Calu3 (cell line): ENCODE results near the gene CD24. TPM values are rescaled to one million over a fixed set of nuclear protein-coding genes. Genes with fewer than 3 reads are reported as not detected.

Experiments
- BruUV-seq: library from RNA; stranded (reverse); fragments of 400-500 nt; replicated peaks from 2 replicates; lab custom pipeline; 2021; lab: Mats Ljungman, UMichigan
- CTCF ChIA-PET: fragments of 300-600 bp; sonication (Branson Sonifier 250); formaldehyde crosslinking; loops from one replicate; lab custom pipeline; 2022; ENCODE audit warnings: antibody characterized with exemption; lab: Charles Lee
- DNase-seq: peaks from one replicate; pipeline ENCODE4 v3.0.0; 2022
- H3K27ac Mint-ChIP-seq: one replicate; pipeline ENCODE4 v1.8.0; 2022; ENCODE audit warnings: mixed read lengths; ENCODE audit not compliant: unreplicated experiment
- H3K27me3 Mint-ChIP-seq: one replicate; pipeline ENCODE4 v1.8.0; 2022; ENCODE audit warnings: mixed read lengths; ENCODE audit not compliant: unreplicated experiment
- H3K36me3 Mint-ChIP-seq: one replicate; pipeline ENCODE4 v1.8.0; 2022; ENCODE audit warnings: mild to moderate bottlenecking, moderate library complexity, mixed read lengths; ENCODE audit not compliant: insufficient read depth, unreplicated experiment
- H3K4me1 Mint-ChIP-seq: one replicate; pipeline ENCODE4 v1.8.0; 2022; ENCODE audit warnings: mild to moderate bottlenecking, low read depth, mixed read lengths; ENCODE audit not compliant: unreplicated experiment
- H3K4me3 Mint-ChIP-seq: one replicate; pipeline ENCODE4 v1.8.0; 2022; ENCODE audit warnings: mild to moderate bottlenecking, low read depth, moderate library complexity, mixed read lengths; ENCODE audit not compliant: unreplicated experiment
- H3K9me3 Mint-ChIP-seq: one replicate; pipeline ENCODE4 v1.8.0; 2022; ENCODE audit warnings: low read depth, mixed read lengths; ENCODE audit not compliant: unreplicated experiment
- intact Hi-C: fragments of 100-400 bp; cut with micrococcal nuclease; formaldehyde crosslinking; loops from one replicate; pipeline ENCODE4 v1.10.0; 2022; ENCODE audit not compliant: unreplicated experiment
- total RNA-seq: library from RNA; stranded (reverse); gene quantifications from 2 replicates; pipeline ENCODE4 v1.2.3, GENCODE V29; 2022
- TF ChIP-seq, protein P1 (sequence below): fragments of 200-600 bp; IDR thresholded peaks from one replicate; pipeline ENCODE4 v1.8.0; 2022; ENCODE audit warnings: antibody characterized with exemption; ENCODE audit not compliant: unreplicated experiment

Gene CD24
- total RNA-seq, 1 experiment from 2014 or later: 1,415 TPM

- Mint-ChIP-seq H3K9me3 (peaks cover 3% of the 10 kb centered on the region), H3K27ac (no peak overlapping the region), H3K4me1 (peaks cover 13% of the 10 kb centered on the region), H3K36me3 (no peaks in the 10 kb centered on the region), H3K4me3 (no peak overlapping the region), H3K27me3 (no peaks in the 10 kb centered on the region)
- no peak for DNase-seq
- no TSS peak for BruUV-seq
- intact Hi-C loops: loop anchor here (5.0 kb wide), 1 partner anchor 33 kb away; no protein-coding TSS in a partner anchor
- TF ChIP-seq, protein P1, sequence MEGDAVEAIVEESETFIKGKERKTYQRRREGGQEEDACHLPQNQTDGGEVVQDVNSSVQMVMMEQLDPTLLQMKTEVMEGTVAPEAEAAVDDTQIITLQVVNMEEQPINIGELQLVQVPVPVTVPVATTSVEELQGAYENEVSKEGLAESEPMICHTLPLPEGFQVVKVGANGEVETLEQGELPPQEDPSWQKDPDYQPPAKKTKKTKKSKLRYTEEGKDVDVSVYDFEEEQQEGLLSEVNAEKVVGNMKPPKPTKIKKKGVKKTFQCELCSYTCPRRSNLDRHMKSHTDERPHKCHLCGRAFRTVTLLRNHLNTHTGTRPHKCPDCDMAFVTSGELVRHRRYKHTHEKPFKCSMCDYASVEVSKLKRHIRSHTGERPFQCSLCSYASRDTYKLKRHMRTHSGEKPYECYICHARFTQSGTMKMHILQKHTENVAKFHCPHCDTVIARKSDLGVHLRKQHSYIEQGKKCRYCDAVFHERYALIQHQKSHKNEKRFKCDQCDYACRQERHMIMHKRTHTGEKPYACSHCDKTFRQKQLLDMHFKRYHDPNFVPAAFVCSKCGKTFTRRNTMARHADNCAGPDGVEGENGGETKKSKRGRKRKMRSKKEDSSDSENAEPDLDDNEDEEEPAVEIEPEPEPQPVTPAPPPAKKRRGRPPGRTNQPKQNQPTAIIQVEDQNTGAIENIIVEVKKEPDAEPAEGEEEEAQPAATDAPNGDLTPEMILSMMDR: no peak
- CTCF ChIA-PET: no interaction called here
Measured at GRCh38 chr6:106959985-106960384, 14.5 kb downstream of the CD24 start.

DNA sequence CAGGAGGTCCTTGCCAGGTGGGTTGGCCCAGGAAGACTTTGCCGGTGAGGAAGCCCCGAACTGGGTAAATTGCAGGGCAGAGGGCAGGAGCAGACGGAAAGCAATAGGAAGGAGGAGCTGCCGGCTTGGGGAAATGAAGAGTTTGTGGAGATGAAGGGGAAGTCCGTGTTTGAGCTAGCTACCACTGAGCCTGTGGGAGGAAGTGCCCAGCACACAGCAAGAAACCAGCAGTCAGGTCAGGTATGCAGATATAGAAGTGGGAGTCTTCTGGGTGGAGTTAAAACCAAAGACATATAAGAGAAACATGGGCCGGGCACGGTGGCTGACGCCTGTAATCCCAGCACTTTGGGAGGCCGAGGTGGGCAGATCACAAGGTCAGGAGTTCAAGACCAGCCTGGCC is 34.7 kb downstream of the CD24 start:
- Mint-ChIP-seq H3K27me3 (no peaks in the 10 kb centered on the region), H3K27ac (no peak overlapping the region), H3K4me1 (peaks cover 8% of the 10 kb centered on the region), H3K36me3 (no peaks in the 10 kb centered on the region), H3K4me3 (no peak overlapping the region), H3K9me3 (no peaks in the 10 kb centered on the region)
- no peak for DNase-seq
- intact Hi-C loops: no loop called here
- CTCF ChIA-PET: interaction anchor here (0.7 kb wide), 1 partner anchor 9 kb away, joined by 4 read pairs; no protein-coding TSS in a partner anchor
- TF ChIP-seq, protein P1: no peak
- no TSS peak for BruUV-seq

GRCh38 chr6:106939208-106939607 is 35.3 kb downstream of the CD24 start:
- Mint-ChIP-seq H3K4me1 (peaks cover 8% of the 10 kb centered on the region), H3K9me3 (no peaks in the 10 kb centered on the region), H3K27ac (no peak overlapping the region), H3K4me3 (no peak overlapping the region), H3K36me3 (no peaks in the 10 kb centered on the region), H3K27me3 (no peaks in the 10 kb centered on the region)
- intact Hi-C loops: no loop called here
- DNase-seq: no peak
- TF ChIP-seq, protein P1: no peak
- CTCF ChIA-PET: no interaction called here
- no TSS peak for BruUV-seq

- no peak overlapping the region for H3K4me3 Mint-ChIP-seq
- no peaks in the 10 kb centered on the region for H3K9me3 Mint-ChIP-seq
- intact Hi-C loops: loop anchor here (5.0 kb wide), 1 partner anchor 35 kb away; no protein-coding TSS in a partner anchor
- peak; percentile 79 for DNase-seq
- TF ChIP-seq, protein P1: no peak
- H3K27ac Mint-ChIP-seq: no peak overlapping the region
- H3K27me3 Mint-ChIP-seq: no peaks in the 10 kb centered on the region
- BruUV-seq: no TSS peak
- CTCF ChIA-PET: no interaction called here
- H3K4me1 Mint-ChIP-seq: peaks cover 23% of the 10 kb centered on the region
- H3K36me3 Mint-ChIP-seq: peaks cover 12% of the 10 kb centered on the region
Measured at GRCh38 chr6:106927531-106928398, 46.8 kb downstream of the CD24 start.
